HepG2 (cell line): ENCODE data around the gene MRPS5. TPM values are rescaled to one million over a fixed set of nuclear protein-coding genes. Genes with fewer than 3 reads are reported as not detected.

Experiments used
- CBX5 ChIP-seq: sonication (generic); formaldehyde crosslinking; IDR thresholded peaks from 2 replicates; pipeline ENCODE4 v1.4.0; 2020; ENCODE audit warnings: missing genetic modification reagents, borderline replicate concordance
- CENPT ChIP-seq: sonication (generic); formaldehyde crosslinking; IDR thresholded peaks from 2 replicates; pipeline ENCODE4 v1.8.0; 2022; ENCODE audit warnings: low read depth, mild to moderate bottlenecking, moderate library complexity, missing genetic modification reagents
- HMGA1 ChIP-seq: sonication (generic); formaldehyde crosslinking; conservative IDR thresholded peaks from 2 replicates; pipeline ENCODE4 v1.4.0; 2020; ENCODE audit warnings: missing genetic modification reagents
- MTA3 ChIP-seq: sonication (generic); formaldehyde crosslinking; IDR thresholded peaks from 2 replicates; pipeline ENCODE4 v1.4.0; 2020; ENCODE audit warnings: missing genetic modification reagents
- TAF1 ChIP-seq: sonication (generic); formaldehyde crosslinking; IDR thresholded peaks from 2 replicates; pipeline ENCODE4 v1.4.0; 2020; ENCODE audit warnings: missing genetic modification reagents
- TEAD2 ChIP-seq: sonication (generic); formaldehyde crosslinking; IDR thresholded peaks from 2 replicates; pipeline ENCODE4 v1.9.0; 2021; ENCODE audit warnings: missing genetic modification reagents
- TGIF2 ChIP-seq: IDR thresholded peaks from 2 replicates; pipeline ENCODE4 v1.6.1; 2016; ENCODE audit warnings: control low read depth, missing compliant biosample characterization
- ZNF260 ChIP-seq: sonication (generic); formaldehyde crosslinking; IDR thresholded peaks from 2 replicates; pipeline ENCODE4 v1.4.0; 2020; ENCODE audit warnings: missing genetic modification reagents, low read depth, mild to moderate bottlenecking, borderline replicate concordance
- ZNF367 ChIP-seq: sonication (generic); formaldehyde crosslinking; IDR thresholded peaks from 2 replicates; pipeline ENCODE4 v1.4.0; 2020; ENCODE audit warnings: missing genetic modification reagents, borderline replicate concordance
- ZNF468 ChIP-seq: sonication (generic); formaldehyde crosslinking; IDR thresholded peaks from 2 replicates; pipeline ENCODE4 v1.8.0; 2022; ENCODE audit warnings: mild to moderate bottlenecking, moderate library complexity, missing genetic modification reagents
- ZNF552 ChIP-seq: sonication (generic); formaldehyde crosslinking; IDR thresholded peaks from 2 replicates; pipeline ENCODE4 v1.9.0; 2022; ENCODE audit warnings: missing genetic modification reagents, mild to moderate bottlenecking, borderline replicate concordance
- ZNF816 ChIP-seq: sonication (generic); formaldehyde crosslinking; IDR thresholded peaks from 2 replicates; pipeline ENCODE4 v1.8.0; 2022; ENCODE audit warnings: missing genetic modification reagents, mild to moderate bottlenecking, borderline replicate concordance
- polyA plus RNA-seq, 8 experiments: library from polyadenylated mRNA; depleted of rRNA in 3 of 8; stranded (reverse) in 7 of 8; unstranded in 1 of 8; fragments of >200 nt; fragmentation: Illumina TruSeq in 4 of 8; extraction: Trizol in 4 of 8; gene quantifications; 2 replicates each; pipeline versions ENCODE4 v1.2.1 to v1.2.3, GENCODE V29; 2011 to 2016; ENCODE audit warnings: low read depth in 4 of 8, missing spikeins in 1 of 8, mixed read lengths in 1 of 8; ENCODE audit not compliant: insufficient read depth in 1 of 8
- total RNA-seq, 5 experiments: library from RNA; depleted of rRNA; stranded (reverse); fragments of >200 nt; fragmentation: Illumina TruSeq; extraction: Trizol; gene quantifications; 2 replicates each; pipeline ENCODE4 v1.2.3, GENCODE V29; 2016; ENCODE audit warnings: low read depth in 1 of 5
- TF ChIP-seq, protein P1 (sequence below): sonication (generic); formaldehyde crosslinking; conservative IDR thresholded peaks from 2 replicates; pipeline ENCODE4 v1.4.0; 2020; ENCODE audit warnings: missing genetic modification reagents
- TF ChIP-seq, protein P2 (sequence below): sonication (generic); formaldehyde crosslinking; IDR thresholded peaks from 2 replicates; pipeline ENCODE4 v1.9.0; 2021; ENCODE audit warnings: missing genetic modification reagents, mild to moderate bottlenecking, borderline replicate concordance
- TF ChIP-seq, protein P3 (sequence below): sonication (generic); formaldehyde crosslinking; conservative IDR thresholded peaks from 2 replicates; pipeline ENCODE4 v1.8.0; 2022; ENCODE audit warnings: mild to moderate bottlenecking, moderate library complexity, missing genetic modification reagents
- TF ChIP-seq, protein P4 (sequence below): sonication (generic); formaldehyde crosslinking; IDR thresholded peaks from 2 replicates; pipeline ENCODE4 v1.8.1; 2023; ENCODE audit warnings: mild to moderate bottlenecking, missing genetic modification reagents

The MRPS5 gene
- total and polyA plus RNA-seq, 2 of the 13 experiments (the other 11 are each of a cell fraction or from before 2014, with no cell fraction given): 98.8 to 134 TPM

DNA sequence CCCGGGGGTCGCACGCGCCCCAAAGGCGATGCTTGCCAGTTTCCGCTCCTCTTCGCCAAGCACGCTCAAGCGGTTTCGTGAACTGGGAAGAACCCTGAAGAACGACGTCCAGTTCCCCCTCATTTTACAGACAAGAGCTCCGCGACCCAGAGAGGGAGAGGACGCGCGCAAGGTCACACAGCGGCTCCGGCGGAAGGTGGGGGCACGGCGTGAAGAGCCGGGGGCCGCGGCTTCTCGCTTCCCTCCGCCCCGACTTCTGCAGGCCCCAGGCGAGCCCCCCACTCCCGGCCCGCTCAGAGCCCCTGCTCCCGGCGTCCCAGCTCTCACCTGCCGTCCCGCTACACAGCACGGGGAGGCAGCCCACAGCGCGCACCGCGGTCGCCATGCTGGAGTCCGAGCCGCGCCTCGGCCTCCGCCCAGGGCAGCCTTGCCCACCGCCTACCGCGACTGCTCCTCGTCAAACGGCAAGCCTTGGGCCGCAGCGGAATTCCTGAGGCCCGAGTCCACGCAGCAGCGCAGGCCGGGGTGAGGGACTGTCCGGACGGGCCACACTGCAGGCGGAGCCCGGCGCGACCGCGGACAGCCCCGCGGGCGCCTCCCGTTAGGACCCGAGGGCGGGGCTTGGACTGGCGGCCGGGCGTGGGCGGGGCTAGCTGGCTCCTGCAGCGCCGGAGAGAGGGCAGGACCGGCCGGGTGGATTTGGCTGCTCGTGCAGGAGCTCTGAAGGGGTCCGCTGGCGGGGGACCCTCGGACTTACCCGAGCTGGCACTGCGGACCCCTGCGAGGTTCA, at the start of gene MRPS5 (continued):
- TF ChIP-seq, protein P1, sequence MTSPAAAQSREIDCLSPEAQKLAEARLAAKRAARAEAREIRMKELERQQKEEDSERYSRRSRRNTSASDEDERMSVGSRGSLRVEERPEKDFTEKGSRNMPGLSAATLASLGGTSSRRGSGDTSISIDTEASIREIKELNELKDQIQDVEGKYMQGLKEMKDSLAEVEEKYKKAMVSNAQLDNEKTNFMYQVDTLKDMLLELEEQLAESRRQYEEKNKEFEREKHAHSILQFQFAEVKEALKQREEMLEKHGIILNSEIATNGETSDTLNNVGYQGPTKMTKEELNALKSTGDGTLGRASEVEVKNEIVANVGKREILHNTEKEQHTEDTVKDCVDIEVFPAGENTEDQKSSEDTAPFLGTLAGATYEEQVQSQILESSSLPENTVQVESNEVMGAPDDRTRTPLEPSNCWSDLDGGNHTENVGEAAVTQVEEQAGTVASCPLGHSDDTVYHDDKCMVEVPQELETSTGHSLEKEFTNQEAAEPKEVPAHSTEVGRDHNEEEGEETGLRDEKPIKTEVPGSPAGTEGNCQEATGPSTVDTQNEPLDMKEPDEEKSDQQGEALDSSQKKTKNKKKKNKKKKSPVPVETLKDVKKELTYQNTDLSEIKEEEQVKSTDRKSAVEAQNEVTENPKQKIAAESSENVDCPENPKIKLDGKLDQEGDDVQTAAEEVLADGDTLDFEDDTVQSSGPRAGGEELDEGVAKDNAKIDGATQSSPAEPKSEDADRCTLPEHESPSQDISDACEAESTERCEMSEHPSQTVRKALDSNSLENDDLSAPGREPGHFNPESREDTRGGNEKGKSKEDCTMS: no peak
- TF ChIP-seq, protein P2, sequence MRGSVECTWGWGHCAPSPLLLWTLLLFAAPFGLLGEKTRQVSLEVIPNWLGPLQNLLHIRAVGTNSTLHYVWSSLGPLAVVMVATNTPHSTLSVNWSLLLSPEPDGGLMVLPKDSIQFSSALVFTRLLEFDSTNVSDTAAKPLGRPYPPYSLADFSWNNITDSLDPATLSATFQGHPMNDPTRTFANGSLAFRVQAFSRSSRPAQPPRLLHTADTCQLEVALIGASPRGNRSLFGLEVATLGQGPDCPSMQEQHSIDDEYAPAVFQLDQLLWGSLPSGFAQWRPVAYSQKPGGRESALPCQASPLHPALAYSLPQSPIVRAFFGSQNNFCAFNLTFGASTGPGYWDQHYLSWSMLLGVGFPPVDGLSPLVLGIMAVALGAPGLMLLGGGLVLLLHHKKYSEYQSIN (CRISPR knock-in tag): no peak
- TF ChIP-seq MTA3 (CRISPR knock-in tag) (no peak), CENPT (CRISPR knock-in tag) (peak; percentile 85), ZNF260 (no peak), TAF1 (CRISPR knock-in tag) (peak; percentile 97), ZNF552 (0 out of 2 replicates have a peak, but pooled peaks have one; percentile 59), CBX5 (peak; percentile 23; the same call in 1 of the 2 replicates), ZNF816 (peak; percentile 74; the same call in 1 of the 2 replicates), HMGA1 (no peak), TEAD2 (no peak), ZNF367 (CRISPR knock-in tag) (no peak; the same call in 1 of the 2 replicates), ZNF468 (CRISPR knock-in tag) (no peak), TGIF2 (CRISPR knock-in tag) (0 out of 2 replicates have a peak, but pooled peaks have one; percentile 38)
- TF ChIP-seq, protein P3, sequence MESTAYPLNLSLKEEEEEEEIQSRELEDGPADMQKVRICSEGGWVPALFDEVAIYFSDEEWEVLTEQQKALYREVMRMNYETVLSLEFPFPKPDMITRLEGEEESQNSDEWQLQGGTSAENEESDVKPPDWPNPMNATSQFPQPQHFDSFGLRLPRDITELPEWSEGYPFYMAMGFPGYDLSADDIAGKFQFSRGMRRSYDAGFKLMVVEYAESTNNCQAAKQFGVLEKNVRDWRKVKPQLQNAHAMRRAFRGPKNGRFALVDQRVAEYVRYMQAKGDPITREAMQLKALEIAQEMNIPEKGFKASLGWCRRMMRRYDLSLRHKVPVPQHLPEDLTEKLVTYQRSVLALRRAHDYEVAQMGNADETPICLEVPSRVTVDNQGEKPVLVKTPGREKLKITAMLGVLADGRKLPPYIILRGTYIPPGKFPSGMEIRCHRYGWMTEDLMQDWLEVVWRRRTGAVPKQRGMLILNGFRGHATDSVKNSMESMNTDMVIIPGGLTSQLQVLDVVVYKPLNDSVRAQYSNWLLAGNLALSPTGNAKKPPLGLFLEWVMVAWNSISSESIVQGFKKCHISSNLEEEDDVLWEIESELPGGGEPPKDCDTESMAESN (CRISPR knock-in tag): peak; percentile 96
- TF ChIP-seq, protein P4, sequence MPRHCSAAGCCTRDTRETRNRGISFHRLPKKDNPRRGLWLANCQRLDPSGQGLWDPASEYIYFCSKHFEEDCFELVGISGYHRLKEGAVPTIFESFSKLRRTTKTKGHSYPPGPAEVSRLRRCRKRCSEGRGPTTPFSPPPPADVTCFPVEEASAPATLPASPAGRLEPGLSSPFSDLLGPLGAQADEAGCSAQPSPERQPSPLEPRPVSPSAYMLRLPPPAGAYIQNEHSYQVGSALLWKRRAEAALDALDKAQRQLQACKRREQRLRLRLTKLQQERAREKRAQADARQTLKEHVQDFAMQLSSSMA: peak; percentile 72; the same call in 1 of the 2 replicates
